DMS79 treated with DMSO at 0.1 percent for 48 hours (cell line): ENCODE data around the gene IL1R2.

ENCODE experiments used
- DNase-seq: peaks from one replicate; lab custom pipeline; 2025; lab: John Stamatoyannopoulos, UW

The IL1R2 gene

DNA sequence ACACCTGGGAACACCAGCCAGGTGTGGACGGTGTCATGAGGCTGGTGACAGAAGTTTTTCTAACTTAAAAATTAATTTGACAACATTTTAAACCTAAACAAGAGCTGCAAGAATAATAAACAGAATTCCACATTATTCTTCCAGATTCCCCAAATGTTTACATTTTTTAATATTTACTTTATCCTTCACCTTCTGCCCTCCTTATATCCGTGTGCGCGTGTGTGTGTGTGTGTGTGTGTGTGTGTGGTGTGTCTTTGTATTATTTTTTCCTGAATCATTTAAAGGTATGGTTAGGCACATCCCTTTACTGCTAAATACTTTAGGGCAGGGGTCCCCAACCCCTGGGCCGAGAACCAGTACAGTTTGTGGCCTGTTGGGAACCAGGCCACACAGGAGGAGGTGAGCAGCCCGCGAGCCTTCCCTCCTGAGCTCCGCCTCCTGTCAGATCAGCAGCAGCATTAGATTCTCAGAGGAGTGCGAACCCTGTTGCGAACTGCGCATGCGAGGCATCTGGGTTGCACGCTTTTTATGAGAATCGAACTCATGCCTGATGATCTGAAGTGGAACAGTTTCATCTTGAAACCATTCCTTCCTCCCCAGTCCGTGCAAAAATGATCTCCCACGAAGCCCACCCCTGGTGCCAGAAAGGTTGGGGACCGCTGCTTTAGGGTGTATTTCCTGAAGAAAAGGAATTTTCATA lies 16.4 kb upstream of the IL1R2 start:
- DNase-seq: no peak

DNA sequence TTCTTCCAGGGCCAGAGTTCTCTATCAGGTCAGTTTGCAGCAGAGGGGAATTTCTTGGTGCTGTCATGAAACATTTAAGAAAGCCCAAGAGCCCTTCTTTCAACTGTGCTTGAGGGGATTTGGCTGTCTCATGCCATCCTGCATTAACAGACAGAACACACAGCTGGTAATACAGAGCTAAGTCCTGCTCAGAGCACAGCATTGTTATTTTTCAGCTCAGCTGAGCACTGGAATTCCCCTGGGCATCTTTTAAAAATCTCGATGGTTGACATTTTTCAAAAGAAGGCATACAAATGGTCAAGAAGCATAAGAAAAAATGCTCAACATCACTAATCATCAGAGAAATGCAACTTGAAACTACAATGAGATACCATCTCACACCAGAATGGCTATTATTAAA lies 14.9 kb upstream of the IL1R2 start:
- DNase-seq: no peak

DNA sequence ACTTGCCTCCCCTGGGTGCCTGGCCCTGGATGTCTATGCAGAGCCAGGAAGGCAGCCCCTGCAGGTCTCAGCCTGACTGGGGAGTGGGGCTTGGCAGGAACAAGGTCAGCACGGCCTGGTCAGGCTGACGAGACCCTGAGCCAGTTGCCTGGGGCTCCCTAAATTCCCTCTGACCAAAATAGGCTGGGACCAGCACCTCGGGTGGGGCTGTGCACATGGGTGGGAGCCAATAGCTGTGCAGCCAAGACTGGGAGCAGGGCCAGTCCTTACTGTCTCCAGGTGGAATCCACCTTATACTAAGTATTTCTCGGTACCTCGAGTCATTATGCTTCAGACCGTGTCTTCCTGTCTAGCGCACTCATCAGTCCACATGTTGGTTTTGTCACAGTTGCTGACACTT lies 11.4 kb upstream of the IL1R2 start:
- DNase-seq: no peak

DNA sequence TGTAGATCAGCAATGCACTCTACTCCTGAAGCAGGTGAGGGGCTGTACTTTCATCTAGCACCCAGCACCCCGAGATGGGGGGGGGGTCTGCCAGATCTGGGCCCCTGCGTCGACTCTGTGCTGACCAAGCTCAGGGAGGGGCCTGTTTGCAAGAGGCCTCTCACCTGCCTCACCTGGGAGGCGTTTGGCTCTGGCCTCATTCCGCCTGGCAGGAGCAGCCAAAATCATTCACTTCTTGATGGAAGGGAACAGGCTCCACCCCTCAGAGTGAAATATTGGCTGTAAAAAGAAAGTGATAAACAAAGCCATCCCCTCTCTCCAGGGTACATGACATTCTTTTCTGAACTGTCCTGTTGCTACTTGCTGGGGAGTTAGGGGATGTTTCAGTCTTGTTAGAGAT lies 10.7 kb upstream of the IL1R2 start:
- no peak for DNase-seq

DNA sequence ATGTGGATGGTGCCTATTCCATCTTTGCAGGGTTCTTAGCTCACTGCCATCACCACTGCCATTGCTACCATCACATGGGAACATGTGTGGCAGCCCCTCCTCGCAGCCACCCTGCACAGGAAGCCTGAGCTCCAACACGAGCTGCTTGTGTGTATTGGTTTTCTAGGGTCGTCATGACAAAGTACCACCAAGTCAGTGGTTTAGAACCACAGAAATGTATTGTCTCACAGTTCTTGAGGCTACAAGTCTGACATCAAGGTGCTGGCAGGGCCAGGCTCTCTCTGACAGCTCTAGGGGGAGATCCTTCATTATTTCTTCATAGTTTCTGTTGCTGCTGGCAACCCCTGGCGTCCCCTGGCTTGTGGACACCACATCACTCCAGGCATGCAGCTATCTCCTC lies 10.3 kb upstream of the IL1R2 start:
- no peak for DNase-seq

DNA sequence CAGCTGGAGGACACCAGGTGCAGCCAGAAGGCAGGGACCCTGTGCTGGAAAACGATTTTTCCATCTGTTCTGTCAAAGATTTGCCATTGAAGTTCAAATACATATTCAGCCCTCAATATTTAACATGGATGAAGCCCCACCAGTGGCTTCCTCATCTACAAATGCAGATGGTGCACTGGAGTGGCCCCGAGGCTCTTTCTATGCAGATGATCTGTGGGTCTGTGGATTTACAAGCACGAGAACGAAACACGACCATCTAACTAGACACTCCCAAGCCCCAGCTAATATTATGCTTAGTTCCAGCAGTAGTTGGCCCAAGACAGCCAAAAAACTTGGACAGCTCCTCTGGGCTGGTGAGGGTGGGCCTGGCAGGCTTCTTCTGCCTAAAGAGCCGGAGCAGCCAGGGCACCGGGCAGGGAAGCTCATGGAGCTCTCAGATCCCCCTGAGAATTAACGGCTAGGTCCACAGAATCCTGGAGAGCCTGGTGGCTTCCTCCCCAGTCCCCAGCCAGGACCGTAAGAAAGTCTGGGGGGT lies 9.2 kb upstream of the IL1R2 start:
- DNase-seq: no peak

DNA sequence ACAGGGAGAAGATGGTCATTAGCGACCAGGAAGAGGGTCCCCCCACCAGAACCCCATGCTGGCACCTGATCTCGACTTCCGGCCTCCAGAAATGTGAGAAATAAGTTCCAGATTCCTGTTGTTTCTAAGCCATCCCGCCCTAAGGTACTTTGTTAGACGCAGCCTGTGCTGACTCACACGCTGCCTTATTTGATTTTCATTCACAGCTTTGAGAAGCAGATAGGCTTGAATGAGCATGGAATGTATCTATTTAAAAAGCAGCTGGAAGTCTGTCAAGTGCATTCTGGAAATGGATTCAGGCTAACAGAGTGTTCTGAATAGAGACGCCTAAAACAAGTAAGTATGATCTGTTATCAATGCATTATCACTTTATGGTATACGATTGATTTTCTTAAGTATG lies 8.3 kb upstream of the IL1R2 start:
- DNase-seq: peak; percentile 5

- no peak for DNase-seq
Observed at GRCh38 chr2:101983928-101984327, 7.8 kb upstream of the IL1R2 start.

- DNase-seq: no peak
Observed at GRCh38 chr2:101984656-101985055, 7.1 kb upstream of the IL1R2 start.

DNA sequence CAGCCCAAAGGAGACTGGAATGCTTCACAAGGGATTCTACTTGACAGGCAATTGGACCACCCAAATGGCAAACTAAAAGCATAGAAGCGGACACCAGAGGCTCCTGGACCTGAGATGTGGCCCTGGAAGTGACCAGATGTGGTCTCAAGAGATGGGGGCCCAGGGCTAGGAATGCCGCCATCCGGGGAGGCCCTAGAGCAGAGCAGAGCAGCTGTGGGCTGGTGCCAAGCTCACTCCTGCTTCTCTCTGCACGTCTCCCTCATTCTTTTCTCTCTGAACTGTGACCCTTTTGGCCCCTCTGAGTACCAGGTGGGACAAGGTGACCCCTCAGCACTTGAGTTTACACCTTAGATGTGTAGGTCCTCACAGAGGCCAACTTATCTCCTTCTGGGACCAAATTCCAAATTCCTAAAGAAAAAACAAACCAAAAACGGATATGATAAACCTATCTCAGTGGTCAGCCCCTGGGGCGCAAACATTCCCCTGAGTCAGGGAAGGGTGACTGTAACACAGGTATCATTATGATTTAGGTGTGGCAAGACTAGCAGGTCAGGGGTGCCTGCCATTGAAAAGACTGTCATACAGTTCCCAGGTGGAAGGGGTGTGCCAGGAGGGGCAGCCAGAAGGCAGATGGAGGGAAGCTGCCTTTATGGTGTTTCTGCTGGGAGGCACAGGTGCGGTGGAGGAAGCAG lies 6.5 kb upstream of the IL1R2 start:
- DNase-seq: no peak

- DNase-seq: no peak
Observed at GRCh38 chr2:101985793-101986164, 6.0 kb upstream of the IL1R2 start.

DNA sequence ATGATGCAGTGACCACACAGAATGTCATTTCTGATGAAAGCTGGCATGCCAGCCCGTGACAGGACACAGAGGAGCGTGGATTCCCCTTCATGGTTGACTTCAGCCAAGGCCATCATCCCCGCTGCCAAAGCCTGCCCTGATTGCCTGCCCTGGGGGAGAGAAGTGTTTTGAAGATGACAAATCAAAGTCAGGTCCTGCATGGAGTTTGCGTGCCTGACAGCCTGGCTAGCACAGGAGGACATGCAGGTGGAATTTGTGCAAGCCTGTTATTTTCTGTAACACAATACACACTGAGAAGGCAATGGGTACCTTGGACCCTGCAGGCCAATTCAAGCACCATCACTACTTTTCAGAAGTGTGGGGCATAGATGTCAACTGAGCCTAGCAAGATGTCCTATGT lies 5.4 kb upstream of the IL1R2 start:
- DNase-seq: no peak

DNA sequence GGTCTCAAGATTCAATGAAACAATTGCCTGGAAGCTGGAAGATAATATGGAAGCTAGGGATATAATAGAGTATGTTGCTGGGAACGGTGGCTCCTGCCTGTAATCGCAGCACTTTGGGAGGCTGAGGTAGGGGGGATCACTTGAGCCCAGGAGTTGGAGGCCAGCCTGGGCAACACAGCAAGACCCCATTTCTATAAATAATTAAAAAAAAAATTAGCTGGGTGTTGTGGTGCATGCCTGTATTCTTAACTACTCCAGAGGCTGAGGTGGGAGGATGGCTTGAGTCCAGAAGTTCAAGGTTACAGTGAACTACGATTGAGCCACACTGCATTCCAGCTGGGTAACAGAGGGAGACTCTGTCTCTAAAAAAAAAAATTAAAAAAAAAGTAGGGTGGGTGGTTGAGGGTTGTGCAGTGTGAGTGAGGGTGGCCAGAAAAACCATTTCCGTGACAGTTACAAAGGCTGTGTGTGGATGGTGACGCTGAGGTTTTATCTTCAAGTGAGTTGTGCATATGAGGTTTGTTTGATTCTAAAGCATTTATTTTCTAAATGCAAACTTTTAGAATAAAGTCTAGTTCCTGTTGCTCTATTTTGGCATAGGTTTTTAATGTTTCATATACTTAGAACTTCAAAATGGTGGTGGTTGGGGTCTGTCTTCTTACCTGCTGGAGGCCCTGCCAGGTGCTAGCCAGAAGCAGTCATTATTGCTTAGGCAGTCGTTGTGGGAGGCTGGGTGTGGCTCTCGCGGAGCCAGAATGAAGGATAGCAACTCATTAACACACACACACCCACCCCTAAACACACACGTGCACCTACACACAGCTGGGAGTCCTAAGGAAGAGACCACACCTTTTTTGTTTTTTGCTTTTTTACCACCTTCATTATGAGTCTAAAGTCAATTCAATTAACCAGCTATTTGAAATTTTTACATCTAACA lies 4.7 kb upstream of the IL1R2 start:
- DNase-seq: no peak

- DNase-seq: no peak
Observed at GRCh38 chr2:101987832-101988231, 3.9 kb upstream of the IL1R2 start.

DNA sequence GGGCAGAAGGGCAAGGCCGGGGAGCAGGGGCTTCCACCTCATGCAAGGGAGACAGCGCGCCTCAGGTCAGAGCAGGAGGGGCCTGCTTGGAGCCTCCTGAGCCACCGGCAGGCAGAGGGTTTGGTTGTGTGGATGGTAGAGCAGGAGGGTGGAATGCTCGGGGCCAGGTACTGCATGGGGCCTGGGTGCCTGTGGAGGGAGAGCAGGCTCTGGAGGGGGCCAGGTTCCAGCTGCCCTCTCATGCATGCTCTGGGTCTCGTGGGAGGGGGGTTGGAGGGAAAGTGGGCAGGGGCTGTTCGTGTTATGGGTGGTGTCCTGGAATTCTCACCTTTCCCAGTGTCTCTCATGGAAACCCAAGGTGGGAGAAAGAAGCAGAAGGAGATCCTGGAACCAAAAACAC lies 3.2 kb upstream of the IL1R2 start:
- no peak for DNase-seq

DNA sequence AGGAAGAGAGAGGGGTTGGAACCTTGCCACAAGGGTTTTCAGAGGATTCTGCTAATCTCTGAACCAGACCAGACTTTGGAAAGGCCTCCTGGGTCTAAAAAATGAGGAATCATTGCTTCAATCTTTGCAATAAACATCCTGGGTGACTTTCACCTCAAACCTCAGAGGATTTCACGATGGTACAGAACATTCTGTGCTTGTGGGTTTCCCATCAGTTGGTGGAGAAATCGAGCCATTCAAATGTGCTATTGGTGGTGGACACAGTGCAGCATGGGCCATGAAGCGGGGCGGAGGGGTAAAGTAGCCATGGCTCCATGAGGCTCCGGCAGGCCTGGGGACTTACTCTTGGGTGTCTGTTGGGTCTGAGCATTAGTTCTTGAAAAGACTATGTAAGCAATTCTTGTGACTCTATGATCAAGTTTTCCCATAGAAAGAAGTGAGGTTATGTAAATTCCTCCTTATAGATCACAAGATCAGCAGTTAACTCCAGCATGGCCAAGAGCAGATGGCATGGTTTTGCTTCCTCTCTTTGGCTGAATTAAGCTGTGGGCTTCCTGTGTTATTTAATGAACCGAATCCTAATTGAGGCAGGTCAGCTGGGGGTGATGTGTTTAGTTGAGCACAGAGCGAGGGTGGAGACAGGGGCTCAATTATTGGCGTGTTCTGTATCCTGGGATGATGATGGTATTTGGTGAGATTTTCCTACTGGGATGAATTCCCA lies 1.9 kb upstream of the IL1R2 start:
- DNase-seq: no peak

GRCh38 chr2:101993772-101994171 lies 2.0 kb downstream of the IL1R2 start:
- DNase-seq: no peak

DNA sequence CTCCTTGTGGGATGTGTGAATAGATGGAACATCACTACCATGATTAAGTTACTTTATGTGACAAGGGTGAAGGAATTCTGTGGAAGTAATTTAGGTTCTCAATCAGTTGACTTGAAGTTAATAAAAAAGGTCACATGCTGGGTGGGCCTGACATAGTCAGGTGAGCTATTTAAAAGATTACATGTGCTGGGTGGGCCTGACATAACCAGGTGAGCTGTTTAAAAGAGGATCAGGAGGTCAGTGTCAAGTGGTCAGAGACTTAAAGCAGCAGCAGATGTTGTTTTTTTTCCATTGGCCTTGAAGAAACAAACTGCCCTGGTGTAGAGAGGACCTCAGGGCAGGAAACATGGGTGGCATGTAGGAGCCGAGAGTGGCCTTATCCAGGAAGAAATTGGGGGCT lies 3.3 kb downstream of the IL1R2 start:
- no peak for DNase-seq

- DNase-seq: no peak
Observed at GRCh38 chr2:101995804-101996203, 4.0 kb downstream of the IL1R2 start.

GRCh38 chr2:101998556-101998895 lies 6.8 kb downstream of the IL1R2 start:
- DNase-seq: no peak

- DNase-seq: no peak
Observed at GRCh38 chr2:101998896-101999789, 7.4 kb downstream of the IL1R2 start.
